NCI-H187 (cell line): Measurements from ENCODE around the gene GTF3C2.
A peak's percentile ranks its signal among the peaks of the same experiment; 100 is the strongest.

Source experiments
- DNase-seq, 2 experiments: peaks; one replicate each; lab custom pipeline; 2025; lab: John Stamatoyannopoulos, UW

GTF3C2 gene, protein sequence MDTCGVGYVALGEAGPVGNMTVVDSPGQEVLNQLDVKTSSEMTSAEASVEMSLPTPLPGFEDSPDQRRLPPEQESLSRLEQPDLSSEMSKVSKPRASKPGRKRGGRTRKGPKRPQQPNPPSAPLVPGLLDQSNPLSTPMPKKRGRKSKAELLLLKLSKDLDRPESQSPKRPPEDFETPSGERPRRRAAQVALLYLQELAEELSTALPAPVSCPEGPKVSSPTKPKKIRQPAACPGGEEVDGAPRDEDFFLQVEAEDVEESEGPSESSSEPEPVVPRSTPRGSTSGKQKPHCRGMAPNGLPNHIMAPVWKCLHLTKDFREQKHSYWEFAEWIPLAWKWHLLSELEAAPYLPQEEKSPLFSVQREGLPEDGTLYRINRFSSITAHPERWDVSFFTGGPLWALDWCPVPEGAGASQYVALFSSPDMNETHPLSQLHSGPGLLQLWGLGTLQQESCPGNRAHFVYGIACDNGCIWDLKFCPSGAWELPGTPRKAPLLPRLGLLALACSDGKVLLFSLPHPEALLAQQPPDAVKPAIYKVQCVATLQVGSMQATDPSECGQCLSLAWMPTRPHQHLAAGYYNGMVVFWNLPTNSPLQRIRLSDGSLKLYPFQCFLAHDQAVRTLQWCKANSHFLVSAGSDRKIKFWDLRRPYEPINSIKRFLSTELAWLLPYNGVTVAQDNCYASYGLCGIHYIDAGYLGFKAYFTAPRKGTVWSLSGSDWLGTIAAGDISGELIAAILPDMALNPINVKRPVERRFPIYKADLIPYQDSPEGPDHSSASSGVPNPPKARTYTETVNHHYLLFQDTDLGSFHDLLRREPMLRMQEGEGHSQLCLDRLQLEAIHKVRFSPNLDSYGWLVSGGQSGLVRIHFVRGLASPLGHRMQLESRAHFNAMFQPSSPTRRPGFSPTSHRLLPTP

DNA sequence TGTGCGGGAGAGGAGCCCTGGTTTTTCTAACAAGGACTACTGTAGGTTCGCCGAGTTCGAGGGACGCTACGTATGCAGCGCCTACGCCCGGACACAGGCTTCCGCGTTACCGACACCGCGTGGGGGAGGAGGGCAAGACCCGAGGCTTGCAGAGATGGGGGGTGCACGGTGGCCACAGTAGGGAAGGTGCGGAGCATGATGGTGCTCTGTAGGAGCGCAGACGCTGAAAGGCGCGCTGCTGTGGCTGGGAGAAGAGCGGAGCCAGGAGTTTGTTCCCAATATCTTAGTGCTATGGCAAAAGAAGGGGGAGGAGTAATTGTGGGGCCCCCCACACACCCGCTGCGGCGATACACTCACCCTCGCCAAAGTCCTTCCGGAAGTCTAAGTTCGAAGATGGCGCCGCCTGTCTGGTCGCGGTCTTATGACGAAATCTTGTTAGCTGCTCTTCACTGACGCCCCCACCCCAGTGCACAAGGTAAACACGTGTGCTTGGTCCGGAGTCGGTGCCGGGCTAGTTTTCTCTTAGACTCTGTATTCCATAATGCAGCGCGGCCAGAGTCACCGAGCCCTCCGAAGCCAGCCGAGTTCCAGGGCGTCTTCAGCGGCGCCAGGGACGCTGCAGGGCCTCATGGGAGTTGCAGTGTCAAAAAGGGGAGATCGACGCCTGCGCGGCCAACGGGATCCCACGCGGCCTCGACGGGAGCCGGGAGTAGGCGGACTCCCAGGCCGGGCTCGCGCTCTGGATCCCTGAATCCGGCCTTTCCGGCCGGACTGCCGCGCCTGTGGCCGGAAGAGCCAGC is at the start of gene GTF3C2:
Gene GTF3C2 (minus strand): TSS at position 383 of the 800 bp plus-strand sequence. CDS start 13,210 bp downstream, outside the sequence.
- DNase-seq: peak; percentile 94 to 96

DNA sequence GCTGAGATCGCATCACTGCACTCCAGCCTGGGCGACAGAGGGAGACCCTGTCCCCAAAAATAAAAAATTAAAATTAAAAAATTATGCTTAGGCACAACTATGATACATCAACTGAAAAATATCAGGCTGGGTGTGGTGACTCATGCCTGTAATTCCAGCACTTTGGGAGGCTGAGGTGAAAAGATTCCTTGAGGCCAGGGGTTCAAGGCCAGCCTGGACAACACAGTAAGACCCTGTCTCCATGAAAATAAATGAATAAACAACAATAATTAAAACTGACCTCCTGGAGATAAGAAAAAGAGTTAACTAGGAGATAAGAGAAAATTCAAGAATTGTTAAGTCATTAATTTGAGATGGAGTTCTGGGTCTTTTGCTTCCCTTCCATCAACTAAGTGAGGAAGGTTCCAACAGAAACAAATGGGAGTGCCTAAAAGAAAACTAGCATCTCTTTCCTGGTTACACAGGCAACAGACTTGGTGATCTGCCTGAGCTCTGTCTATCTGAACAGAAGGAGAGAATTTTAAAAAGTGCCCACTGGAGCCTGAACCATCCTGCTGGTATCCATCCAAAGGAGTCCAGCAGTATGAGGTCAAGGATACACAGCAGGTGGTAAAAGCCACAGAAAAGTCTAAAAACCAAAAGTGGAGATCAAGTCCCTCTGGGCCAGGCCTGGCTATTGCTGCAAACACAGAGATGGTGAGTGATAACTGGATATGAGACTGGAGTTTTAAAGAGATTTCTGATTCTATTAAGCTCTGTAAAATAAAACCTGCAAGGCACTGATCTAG is 44.0 kb upstream of the GTF3C2 start:
- no peak for DNase-seq

DNA sequence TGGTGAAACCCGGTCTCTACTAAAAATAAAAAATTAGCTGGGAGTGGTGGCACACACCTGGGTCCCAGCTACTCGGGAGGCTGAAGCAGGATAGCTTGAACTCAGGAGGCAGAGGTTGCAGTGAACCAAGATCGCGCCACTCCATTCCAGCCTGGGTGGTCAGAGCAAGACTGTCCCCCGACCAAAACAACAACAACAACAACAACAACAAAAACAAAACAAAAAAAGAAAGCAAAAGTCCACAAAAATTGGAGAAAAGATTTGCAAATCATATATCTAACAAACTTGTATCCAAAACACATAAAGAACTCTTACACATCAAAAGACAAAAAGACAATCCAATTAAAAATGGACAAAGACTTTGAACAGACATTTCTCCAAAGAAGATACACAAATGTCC is 42.4 kb upstream of the GTF3C2 start:
- no peak for DNase-seq

DNA sequence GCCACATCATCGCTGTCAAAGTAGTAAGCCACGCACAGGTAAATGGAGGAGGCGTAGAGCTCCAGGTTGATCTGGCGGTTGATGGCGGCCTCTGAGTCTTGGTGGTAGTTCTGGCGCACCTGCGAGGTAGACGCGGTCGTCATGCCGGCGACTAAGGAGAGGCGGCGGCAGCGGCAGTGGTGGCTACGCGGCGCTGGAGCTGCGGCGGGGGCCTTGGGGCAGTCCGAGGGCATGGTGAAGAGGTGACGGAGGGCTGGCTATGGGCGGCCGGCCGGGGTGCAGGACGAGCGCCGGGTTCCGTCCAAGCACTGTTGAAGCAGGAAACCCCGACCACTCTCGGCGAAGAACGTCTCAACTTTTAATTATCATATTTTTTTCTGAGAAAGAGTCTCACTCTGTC is 36.7 kb upstream of the GTF3C2 start:
- no peak for DNase-seq

DNA sequence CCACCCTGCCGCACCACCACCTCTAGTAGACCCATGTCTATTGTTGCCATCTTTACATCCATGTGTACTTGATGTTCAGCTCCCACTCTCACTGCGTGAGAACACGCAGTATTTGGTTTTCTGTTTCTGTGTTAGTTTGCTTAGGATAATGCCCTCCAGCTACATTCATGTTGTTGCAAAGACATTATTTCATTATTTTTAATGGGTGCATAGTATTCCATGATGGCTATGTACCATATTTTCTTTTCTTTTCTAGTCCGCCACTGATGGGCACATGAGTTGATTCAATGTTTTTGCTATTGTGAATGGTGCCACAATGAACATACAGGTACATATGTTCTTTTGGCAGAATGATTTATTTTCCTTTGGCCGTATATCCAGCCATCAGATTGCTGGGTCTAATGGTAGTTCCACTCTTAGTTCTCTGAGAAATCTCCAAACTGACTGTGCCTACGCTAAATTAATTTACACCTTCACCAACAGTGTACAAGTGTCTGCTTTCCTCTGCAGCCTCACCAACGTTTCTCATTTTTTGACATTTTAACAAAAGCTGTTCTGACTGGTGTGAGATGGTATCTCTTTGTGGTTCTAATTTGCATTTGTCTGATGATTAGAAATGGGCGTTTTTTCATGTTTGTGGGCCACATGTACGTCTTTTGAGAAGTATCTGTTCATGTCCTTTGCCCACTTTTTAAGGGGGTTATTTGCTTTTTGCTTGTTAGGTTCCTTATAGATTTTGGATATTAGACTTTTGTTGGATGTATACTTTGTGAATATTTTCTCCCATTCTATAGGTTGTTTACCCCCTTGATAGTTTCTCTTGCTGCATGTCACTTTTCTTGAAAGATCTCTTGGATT is 34.5 kb upstream of the GTF3C2 start:
- no peak for DNase-seq

DNA sequence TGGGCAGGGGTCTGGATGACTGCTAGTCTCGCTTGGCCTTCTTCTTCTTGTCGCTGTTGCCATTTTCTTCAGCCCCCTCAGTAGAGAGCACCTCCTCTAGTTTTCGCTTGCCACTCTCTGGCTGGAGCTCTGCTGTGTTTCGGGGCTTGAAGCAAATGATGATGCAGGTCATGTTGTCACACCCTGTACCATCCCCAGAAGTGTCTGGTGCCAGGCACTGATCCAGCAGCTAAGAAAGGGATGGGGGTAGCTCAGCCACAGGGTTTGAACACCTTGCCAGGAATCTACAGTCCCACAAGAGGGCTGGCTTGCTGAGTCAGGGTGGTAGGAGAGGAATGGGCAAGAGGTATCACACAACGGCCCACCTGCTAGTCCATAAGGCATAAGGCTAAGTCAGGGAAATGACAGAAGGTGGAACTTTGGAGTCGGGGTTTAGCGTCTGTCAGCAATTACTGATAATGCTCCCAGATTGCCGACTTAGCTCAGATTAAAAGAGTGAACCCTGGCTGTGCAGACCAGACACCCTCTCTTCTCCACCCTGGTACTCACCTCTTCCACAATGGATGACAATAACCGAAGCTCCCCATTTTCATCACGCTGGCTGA is 25.1 kb upstream of the GTF3C2 start:
- no peak for DNase-seq

DNA sequence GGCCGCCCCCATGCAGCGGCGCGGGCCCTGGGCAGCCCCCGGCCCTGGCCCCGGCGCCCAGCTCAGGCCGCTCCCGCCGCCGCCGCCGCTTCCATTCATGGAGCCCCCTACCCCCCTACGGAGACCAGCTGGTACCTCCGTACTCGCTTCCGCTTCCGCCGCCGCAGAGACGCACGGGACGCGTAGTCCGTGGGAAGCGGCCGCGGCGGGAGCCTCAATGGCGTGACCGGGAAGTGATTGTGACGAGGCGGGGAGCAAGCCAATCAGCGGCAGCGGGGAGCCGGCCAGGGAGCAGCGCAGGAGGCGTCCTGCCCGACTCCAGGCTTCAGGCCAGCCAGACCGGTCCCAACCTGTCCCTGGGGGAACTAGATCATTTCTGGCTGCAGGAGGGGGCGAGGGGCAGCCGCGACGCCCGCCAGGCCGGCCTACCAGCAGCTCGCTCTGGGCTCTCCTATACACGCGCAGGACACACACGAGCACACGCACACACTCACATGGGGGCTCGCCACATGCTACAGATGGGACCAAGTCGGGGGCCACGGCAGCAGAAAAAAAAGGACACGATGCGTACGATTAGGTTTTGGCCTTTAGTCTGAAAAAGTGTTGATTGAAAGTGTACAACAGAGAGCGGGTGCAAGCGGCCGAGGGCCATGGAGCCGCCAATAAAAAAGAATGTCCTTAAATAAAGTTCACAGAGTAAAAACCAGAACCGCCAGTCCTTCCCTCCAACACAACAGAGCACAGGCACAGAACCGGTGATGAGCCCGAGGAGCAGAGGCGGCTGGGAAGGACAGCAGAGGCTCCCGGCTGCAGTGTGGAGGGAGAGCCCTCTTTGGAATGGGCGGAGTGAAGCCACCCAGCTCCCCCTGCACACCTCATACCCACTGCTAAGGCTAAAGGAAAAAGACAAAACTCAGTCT is 24.3 kb upstream of the GTF3C2 start, which contains the start of gene ZNF513:
Gene ZNF513 (minus strand): TSS at position 109 of the 920 bp plus-strand sequence. CDS start 208 bp downstream, outside the sequence.
- DNase-seq: peak; percentile 69 to 96

DNA sequence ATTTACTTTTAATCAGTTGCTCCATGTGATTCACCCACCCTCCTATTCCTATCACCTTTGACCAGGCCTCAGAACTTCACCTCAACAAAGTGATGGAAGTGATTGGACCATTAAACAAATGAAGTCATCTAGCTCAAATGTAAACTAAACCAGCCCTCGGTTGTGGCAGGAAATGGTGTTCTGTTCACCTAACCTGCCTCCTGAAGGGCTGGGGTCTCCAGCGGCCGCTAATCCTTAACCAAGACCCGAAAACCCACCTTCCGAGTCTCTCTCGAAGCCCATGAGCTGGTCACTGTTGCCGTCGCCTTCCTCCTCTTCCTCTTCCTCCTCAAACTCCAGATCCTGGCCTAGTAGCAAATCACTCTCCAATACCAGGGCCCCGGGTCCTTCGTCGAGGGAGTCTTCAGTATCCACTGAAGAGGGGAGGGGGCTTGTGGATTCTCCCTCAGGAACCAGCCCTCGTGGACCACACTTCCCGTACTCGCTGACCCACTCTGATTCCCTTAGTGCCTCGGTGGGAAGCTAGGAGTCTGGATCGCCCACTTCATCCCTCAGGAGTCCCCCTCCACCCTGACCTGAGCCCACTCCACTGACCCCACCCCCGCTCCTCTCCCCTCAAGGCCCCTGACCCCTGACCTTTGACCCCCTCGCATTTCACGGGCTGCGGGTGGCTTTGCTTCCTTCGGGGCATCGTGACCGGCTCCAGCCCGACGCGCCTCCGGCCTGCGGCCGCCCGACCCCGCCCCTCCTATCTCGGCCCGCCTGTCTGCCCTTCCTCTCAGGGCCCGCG is 23.5 kb upstream of the GTF3C2 start:
- no peak for DNase-seq

DNA sequence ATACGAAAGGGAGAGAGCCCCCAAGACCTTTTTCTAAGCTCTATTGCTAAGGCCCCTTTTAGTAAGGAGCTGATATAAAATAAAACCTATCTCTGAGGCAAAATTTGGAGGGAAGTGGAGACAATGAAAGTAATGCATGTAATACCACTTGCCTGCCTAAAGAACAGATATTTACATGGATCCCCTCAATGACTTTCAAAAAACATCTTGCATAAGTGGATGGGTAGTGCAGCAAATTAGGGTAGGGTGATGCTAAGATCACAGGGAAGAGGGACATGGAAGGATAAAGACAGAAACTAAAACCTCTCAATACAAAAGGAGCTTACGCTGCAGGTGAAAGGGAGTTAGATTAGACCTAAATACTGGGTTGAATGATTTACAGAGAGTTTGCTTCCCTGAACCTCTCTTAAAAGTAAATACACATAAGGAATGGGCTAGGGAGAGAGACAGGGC is 22.8 kb upstream of the GTF3C2 start:
- DNase-seq: no peak

DNA sequence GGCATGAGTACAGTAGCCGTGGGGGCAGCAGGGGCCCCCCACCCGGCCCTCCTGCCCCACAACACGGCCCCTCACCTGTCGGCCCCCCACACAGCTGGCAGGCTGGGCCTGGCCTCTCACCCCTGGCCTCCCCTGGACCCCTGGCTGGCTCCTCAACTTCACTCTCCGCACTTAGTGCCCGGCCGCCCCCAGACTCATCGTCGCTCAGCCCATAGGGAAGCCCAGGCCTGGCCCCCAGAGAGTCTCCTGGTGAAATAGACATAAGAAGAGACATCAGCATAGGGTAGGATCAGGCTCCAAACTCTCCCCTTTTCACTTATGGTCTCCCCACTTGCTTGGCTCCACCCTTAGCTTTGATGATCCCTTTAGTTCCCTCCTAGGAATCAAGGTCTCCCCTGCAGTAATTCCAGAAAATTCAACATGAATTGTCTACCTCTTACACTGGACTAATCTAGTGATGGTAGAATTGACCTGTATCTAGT is 22.3 kb upstream of the GTF3C2 start:
- DNase-seq: no peak

DNA sequence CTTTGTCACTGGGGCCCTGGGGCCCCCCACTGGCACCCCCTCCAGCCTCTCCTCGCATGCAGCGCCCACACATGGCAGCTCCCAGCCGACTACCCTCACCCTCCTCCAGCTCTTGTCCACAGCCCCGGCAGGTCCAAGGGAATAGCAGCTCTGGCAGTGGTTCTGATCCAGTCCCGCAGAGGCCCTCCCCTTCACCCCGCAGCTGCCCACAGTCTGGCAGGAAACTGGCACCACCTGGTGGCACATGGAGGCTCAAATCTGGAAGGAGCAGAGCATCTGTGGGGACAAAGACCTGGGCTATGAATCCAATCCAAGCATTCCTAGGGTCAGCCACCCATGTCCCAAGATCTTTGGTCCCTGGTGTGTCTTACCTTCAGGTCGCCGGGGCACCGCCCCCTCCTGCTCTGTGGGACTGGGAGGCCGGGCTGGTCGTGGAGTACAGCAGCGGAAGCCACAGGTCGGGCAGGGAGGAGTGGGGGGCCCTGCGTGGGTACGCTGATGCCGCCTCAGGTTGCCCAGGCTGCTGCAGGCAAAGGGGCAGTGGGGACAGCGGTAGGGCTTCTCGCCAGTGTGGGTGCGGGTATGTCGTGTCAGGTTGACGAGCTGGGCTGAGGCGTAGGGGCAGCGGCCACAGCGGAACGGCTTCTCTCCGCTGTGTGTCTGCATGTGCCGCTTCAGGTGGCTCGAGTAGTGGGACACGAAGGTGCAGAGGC is 21.7 kb upstream of the GTF3C2 start:
- no peak for DNase-seq

DNA sequence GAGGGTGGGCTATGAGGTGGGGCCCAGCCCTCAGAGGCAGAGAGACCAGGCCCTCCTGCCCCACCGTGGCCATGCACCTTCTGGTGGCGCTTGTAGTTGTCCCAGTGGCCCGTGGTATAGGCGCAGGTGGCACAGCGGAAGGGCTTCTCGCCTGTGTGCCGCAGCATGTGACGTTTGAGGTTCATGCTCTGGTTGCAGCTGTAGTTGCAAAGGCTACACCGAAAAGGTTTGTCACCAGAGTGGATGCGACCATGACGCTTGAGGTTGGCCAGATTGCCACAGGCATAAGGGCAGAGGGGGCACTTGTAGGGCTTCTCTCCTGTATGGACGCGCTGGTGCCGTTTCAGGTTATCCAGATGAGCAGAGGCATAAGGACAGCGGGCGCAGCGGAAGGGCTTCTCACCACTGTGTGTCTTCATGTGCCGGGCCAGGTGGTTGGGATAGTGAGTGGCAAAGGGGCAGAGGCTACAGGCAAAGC is 21.1 kb upstream of the GTF3C2 start:
- DNase-seq: no peak

DNA sequence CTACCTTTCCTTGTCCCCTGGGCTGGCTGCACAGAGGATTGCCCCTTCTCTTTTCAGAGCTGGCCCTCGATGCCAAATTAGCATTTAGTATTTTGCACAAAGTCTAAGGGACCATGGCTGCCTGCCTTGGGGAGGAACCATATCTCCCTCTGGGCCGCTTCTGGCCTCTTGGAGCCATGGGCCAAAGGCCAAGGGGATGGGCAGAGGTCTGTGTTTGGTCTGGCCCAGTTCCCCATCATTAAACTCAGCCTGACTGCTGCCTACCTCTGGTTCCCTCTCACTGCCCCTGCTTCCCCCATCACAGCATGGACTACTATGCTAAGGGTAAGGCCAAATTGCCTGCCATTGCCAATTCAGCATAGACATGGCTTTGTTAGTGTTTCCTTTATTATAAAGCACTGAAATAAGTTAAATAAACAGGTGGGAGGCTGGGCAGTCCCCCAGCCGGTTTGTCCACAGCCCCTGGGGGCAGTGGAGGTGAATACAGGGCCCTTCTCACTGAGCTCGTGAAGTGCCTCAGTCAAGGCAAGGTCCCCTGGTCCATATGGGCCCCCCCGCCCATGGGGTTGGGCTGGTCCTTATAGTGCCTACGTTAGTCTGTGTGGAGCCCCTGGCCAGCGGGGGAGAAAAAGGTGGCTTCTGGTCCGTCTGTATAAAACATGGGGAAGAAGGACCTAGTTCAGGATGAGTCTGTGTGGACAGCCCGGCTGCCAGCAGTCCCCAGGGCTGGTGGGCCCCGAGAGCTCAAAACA is 20.5 kb upstream of the GTF3C2 start:
- no peak for DNase-seq

DNA sequence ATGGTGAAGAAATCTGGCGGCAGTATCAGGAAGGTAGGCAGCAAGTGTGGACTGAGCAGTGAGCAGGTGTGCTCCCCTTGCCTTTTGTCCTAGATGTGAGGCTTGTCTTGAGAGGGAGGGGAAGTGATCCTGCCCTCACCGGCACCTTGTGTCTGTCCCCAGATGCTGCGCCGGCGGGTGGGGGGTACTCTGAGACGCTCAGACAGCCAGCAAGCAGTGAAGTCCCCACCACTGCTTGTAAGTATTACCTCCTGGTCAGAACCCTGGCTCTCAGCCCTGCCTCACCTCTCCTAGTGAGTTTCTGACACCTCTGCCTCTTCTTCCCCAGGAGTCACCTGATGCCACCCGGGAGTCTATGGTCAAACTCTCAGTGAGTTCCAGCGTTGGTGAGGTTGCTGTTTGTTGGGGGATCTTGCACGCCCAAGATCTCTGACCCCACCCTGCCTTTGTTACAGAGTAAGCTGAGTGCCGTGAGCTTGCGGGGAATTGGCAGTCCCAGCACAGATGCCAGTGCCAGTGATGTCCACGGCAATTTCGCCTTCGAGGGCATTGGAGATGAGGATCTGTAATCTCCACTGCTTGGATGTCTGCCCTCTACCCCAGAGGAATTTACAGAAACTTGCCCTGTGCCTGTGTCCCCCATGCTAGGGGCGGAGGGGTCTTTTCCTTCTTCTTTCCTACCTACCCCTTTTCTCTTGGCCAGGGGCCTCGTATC is 19.7 kb upstream of the GTF3C2 start:
- DNase-seq: no peak

DNA sequence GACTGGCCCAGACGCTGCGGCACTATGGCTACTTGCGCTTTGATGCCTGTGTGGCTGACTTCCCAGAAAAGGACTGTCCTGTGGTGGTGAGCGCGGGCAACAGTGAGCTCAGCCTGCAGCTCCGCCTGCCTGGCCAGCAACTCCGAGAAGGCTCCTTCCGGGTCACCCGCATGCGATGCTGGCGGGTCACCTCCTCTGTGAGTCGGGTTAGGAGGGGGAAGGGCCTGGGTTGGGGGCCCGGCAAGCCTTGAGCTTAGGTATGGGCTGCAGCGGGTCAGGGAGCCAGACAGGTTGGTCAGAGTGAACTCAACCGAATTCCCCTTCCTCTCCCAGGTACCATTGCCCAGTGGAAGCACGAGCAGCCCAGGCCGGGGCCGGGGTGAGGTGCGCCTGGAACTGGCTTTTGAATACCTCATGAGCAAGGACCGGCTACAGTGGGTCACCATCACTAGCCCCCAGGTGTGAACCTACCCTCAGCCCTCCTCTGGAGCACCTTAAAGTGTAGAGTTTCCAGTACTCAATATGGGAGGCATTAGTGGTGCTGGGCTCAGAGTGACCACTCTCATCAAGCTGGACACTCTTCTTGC is 19.0 kb upstream of the GTF3C2 start:
- no peak for DNase-seq
